Naive B cell (primary cell): ENCODE data around the gene VPS35. TPM values are rescaled to one million over a fixed set of nuclear protein-coding genes. Genes with fewer than 3 reads are reported as not detected.

ENCODE experiments used
- ATAC-seq, 2 donors: fragments of 150-1000 bp; cut with Tn5 transposase; 2 replicates each; pipeline ENCODE4 v1.10.0; 2021; ENCODE audit warnings: low read depth in 2 of 2, mild to moderate bottlenecking in 2 of 2, moderate library complexity in 2 of 2
- DNase-seq: peaks from one replicate; pipeline ENCODE4 v3.0.0; 2022
- H3K27ac Mint-ChIP-seq, 6 donors: one replicate each; pipeline ENCODE4 v1.8.0; 2020 to 2022; ENCODE audit warnings: mild to moderate bottlenecking in 6 of 6, mixed read lengths in 6 of 6, moderate library complexity in 5 of 6, inconsistent platforms in 2 of 6
- H3K27me3 Mint-ChIP-seq, 3 donors: one replicate each; pipeline ENCODE4 v1.8.0; 2021 to 2022; ENCODE audit warnings: mixed read lengths in 3 of 3, mild to moderate bottlenecking in 1 of 3
- H3K36me3 Mint-ChIP-seq, 2 donors: one replicate each; pipeline ENCODE4 v1.8.0; 2020 to 2022; ENCODE audit warnings: mixed read lengths in 2 of 2, inconsistent platforms in 1 of 2, mild to moderate bottlenecking in 1 of 2
- H3K4me1 Mint-ChIP-seq, 3 donors: one replicate each; pipeline ENCODE4 v1.8.0; 2020 to 2022; ENCODE audit warnings: mixed read lengths in 3 of 3, inconsistent platforms in 1 of 3, mild to moderate bottlenecking in 1 of 3, moderate library complexity in 1 of 3
- H3K4me3 Mint-ChIP-seq, 8 donors: one replicate each; pipeline ENCODE4 v1.8.0; 2020 to 2022; ENCODE audit warnings: mild to moderate bottlenecking in 8 of 8, mixed read lengths in 8 of 8, moderate library complexity in 8 of 8, inconsistent platforms in 2 of 8
- H3K9me3 Mint-ChIP-seq, 7 donors: one replicate each; pipeline ENCODE4 v1.8.0; 2020 to 2022; ENCODE audit warnings: mixed read lengths in 7 of 7, mild to moderate bottlenecking in 5 of 7, inconsistent platforms in 2 of 7, moderate library complexity in 1 of 7
- polyA plus RNA-seq, 6 donors: library from polyadenylated mRNA; unstranded; fragments of 300-500 nt; fragmentation: Illumina TruSeq; gene quantifications; one replicate each; pipeline ENCODE4 v1.2.3, GENCODE V29; 2021; ENCODE audit warnings: low read depth in 6 of 6

VPS35 gene
- polyA plus RNA-seq, 6 donors from 2014 or later, result 74.1 to 105 (median 95.4) TPM

DNA sequence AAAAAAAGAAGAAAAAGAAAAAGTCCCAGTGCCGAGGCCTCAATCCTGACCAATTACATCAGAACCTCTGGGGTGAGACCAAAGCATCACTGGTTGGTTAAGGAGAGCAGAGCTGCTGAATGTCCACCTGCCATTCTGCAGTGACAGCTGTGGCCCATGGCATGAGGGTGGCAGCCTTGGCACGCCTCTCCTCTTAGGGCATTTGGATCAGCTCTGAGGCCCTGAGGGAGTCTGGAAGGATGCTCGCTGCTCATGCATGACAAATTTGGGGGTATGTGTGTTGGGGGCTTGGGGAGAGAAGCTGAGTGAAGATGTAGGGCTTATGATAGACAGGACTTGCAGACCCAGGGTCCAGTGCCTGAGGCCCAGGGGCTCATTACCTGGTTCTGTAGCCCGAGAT is 32.9 kb upstream of the VPS35 start:
- H3K36me3 Mint-ChIP-seq, result peaks cover 0 to 7% of the 10 kb centered on the region in 2 donors
- peak overlapping the region in 1 of 6 donors; percentile 75 for H3K27ac Mint-ChIP-seq
- no peaks in the 10 kb centered on the region for H3K27me3 Mint-ChIP-seq
- DNase-seq (no peak), ATAC-seq (no peak)
- no peak overlapping the region for H3K4me3 Mint-ChIP-seq
- no peaks in the 10 kb centered on the region for H3K4me1 Mint-ChIP-seq
- peaks cover 3 to 17% (median 10%) of the 10 kb centered on the region in 7 donors for H3K9me3 Mint-ChIP-seq

DNA sequence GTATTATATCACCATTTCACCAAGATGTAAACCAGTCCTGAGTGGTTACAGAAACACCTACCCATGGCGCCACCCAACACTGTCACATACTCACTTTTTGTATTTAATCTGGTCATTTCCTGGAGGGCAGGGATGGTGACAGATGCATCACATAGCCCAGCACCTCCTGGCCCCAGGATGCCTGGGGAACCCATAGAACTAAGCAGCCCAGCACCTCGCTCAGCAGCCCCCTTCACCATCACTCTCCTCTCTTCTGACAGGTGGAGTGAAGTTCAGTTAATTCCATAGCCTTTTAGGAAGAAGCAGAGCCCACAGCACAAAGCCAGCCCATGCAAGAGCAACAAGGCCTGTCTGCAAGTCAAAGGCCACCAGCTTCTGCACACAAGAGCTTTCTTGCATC is 31.6 kb upstream of the VPS35 start:
- ATAC-seq, result no peak
- no peaks in the 10 kb centered on the region for H3K27me3 Mint-ChIP-seq
- H3K9me3 Mint-ChIP-seq, result peaks cover 0 to 12% (median 4%) of the 10 kb centered on the region in 7 donors
- peaks cover 0 to 5% (median 0%) of the 10 kb centered on the region in 3 donors for H3K4me1 Mint-ChIP-seq
- H3K36me3 Mint-ChIP-seq, result peaks cover 0 to under 1% of the 10 kb centered on the region in 2 donors
- no peak overlapping the region for H3K4me3 Mint-ChIP-seq
- peak overlapping the region in 1 of 6 donors; percentile 40 for H3K27ac Mint-ChIP-seq
- DNase-seq, result no peak

DNA sequence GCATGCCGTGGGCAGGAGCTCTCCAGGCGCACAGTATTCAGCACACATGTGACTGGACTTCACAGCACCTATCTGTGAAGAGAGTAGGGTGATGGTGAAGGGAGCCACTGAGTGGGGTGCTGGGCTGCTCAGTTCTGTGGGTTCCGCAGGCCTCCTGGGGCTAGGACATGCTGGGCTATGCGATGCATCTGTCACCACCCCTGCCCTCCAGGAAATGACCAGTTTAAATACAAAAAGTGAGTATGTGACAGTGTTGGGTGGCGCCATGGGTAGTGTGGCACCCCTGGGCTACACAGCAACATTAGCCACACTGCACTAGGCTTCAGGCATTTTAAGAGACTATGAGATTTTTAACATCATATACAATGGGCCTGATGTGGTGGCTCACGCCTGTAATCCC is 30.6 kb upstream of the VPS35 start:
- DNase-seq, result no peak
- Mint-ChIP-seq H3K9me3 (peaks cover 0 to 2% (median 0%) of the 10 kb centered on the region in 7 donors), H3K36me3 (no peaks in the 10 kb centered on the region), H3K4me1 (peaks cover 0 to 5% (median 0%) of the 10 kb centered on the region in 3 donors), H3K4me3 (no peak overlapping the region), H3K27ac (no peak overlapping the region), H3K27me3 (no peaks in the 10 kb centered on the region)
- ATAC-seq, result no peak

DNA sequence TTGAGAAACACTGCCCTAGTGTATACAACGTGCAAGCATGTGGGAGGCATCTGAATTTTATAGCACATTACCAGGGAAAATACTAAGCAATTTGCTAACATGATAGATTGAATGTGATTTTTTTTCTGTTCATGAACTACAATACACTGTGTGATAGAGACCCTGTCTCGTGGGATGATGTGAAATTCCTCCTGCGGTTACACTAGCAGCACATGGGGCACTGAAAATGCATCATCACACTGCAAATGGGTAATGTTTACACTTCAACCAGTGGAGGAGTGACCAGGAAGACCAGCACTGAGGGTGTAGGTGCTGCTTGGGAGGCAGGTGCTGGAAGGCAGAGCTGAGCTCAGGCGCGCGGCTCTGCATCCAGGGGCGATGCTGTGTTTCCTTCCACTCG is 29.2 kb upstream of the VPS35 start:
- no peaks in the 10 kb centered on the region for H3K36me3 Mint-ChIP-seq
- peaks cover 0 to 11% (median 6%) of the 10 kb centered on the region in 3 donors for H3K4me1 Mint-ChIP-seq
- H3K9me3 Mint-ChIP-seq, result peaks cover 0 to 2% (median 0%) of the 10 kb centered on the region in 7 donors
- H3K27me3 Mint-ChIP-seq, result no peaks in the 10 kb centered on the region
- ATAC-seq (no peak), DNase-seq (no peak)
- no peak overlapping the region for H3K4me3 Mint-ChIP-seq
- H3K27ac Mint-ChIP-seq, result no peak overlapping the region

DNA sequence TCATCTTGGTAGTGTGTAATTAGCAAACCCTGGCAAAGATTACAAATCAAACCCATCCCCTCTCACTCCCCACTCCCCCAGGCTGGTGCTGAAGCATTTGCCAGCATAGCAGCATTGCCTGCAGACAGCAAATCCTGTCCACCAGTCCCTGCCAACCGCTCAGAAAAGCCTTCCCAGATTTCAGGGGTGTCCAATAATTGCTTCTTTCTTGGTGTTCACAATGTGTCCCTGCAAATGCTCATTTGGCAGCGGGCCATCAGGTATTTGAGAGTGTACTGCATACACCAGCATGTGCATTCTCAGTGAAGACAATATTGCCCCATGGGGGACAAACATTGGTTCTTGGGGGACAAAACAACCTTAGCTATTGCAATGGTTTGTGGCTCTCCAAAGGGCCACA is 28.7 kb upstream of the VPS35 start:
- ATAC-seq (no peak), DNase-seq (no peak)
- no peaks in the 10 kb centered on the region for H3K36me3 Mint-ChIP-seq
- no peaks in the 10 kb centered on the region for H3K9me3 Mint-ChIP-seq
- H3K27ac Mint-ChIP-seq, result no peak overlapping the region
- no peaks in the 10 kb centered on the region for H3K27me3 Mint-ChIP-seq
- H3K4me1 Mint-ChIP-seq, result peaks cover 4 to 17% (median 11%) of the 10 kb centered on the region in 3 donors
- no peak overlapping the region for H3K4me3 Mint-ChIP-seq

DNA sequence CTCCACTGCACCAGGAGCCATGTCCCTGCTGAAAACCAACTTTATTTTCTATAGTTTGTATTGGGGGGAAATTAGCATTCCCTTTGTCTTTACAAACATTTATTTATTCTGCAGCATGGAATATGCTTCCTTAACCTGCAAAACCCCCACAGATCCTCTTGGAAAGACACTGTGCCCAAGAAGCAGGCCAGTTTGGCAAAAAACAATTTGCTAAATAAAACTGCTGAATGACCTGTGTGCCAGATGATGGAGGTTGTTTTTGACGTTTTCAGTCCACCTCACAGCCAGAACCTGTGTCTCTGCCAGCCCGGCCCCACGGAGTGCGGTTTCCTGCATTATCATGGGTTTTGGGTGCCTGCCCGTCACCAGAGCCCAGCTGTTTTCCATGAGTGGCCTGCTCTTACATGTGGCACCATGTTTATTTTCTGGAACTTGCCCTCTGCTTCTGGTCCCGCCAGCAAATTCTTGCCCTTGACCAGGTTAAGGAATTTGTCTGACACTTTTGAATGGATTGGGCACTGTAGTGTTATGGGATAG is 26.9 kb upstream of the VPS35 start:
- no peak for ATAC-seq
- no peaks in the 10 kb centered on the region for H3K9me3 Mint-ChIP-seq
- H3K4me3 Mint-ChIP-seq, result no peak overlapping the region
- no peaks in the 10 kb centered on the region for H3K27me3 Mint-ChIP-seq
- DNase-seq, result no peak
- peaks cover 8 to 24% (median 16%) of the 10 kb centered on the region in 3 donors for H3K4me1 Mint-ChIP-seq
- H3K36me3 Mint-ChIP-seq, result no peaks in the 10 kb centered on the region
- no peak overlapping the region for H3K27ac Mint-ChIP-seq

DNA sequence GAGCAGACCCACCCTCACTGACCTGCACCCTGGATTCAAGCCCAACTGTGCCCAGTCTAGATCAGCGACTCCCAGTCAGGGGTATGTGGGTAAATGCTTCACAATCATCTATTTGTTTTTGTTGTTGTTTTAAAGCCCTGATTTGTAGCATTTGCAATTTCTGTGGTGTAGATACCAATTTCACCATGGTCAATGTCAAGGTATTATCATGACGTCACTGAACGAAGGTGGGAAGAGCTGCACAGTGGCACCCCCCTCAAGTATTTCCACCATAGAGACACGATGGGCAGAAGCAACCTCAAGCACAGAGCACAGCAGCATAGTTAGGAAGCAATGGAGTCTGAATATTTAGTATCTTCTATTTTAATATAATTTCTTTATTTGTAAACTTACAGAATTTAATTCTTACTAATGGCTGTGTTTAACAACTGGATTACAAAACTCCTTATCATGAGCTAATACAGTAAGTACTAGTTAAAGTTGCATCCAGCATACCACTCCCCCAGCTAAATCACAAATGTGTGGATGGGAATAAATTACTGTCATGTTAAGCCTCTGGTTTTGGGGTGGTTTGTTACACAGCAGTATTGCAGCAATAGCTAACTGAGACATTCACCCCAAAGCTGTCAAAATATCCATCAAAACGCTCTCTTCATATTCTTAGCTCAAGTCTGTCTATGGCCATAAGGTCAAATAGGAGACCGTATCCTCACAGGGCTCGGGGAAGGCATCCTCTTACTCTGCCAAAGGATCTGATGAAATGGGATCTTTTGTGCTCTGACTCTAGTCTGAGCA is 26.0 kb upstream of the VPS35 start:
- DNase-seq (no peak), ATAC-seq (no peak)
- H3K4me1 Mint-ChIP-seq, result peaks cover 8 to 24% (median 16%) of the 10 kb centered on the region in 3 donors
- H3K4me3 Mint-ChIP-seq, result no peak overlapping the region
- H3K36me3 Mint-ChIP-seq, result no peaks in the 10 kb centered on the region
- H3K27ac Mint-ChIP-seq, result no peak overlapping the region
- H3K27me3 Mint-ChIP-seq, result no peaks in the 10 kb centered on the region
- no peaks in the 10 kb centered on the region for H3K9me3 Mint-ChIP-seq

DNA sequence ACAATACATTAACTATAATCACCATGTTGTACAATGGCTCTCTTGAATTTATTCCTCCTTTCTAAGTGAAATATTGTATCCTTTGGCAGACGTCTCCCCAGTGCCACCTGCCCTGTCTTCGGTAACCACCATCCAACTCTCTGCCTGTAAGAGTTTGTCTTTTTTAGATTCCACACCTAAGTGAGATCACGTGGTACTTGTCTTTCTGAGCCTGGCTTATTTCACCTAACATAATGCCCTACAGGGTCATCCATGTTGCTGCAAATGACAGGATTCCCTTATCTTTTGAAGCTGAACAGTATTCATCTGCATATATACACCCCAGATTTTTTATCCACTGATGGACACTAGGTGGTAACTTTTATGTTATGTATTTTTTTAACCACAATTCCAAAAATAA is 24.7 kb upstream of the VPS35 start:
- Mint-ChIP-seq H3K9me3 (no peaks in the 10 kb centered on the region), H3K36me3 (no peaks in the 10 kb centered on the region), H3K27ac (peak overlapping the region in 1 of 6 donors; percentile 5), H3K4me3 (peak overlapping the region in 2 of 8 donors; percentile 29 to 60), H3K27me3 (no peaks in the 10 kb centered on the region), H3K4me1 (peaks cover 8 to 24% (median 16%) of the 10 kb centered on the region in 3 donors)
- DNase-seq, result no peak
- ATAC-seq, result no peak

DNA sequence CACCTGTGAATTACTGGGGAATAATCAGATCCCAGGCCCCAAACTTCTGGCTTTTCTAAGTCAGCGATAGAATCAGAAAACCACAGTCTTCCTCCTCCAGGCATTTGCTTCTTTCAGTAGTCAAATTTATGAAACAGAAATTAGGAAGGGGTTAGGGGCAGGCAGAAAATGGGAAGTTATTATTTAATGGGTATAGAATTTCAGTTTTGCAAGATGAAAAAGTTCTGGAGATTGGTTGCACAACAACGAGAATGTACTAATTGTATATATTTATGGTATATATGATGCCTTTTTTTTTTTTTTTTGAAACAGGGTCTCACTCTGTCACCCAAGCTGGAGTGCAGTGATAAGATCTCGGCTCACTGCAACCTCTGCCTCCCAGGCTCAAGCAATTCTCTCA is 23.9 kb upstream of the VPS35 start:
- Mint-ChIP-seq H3K4me1 (peaks cover 8 to 24% (median 16%) of the 10 kb centered on the region in 3 donors), H3K27me3 (no peaks in the 10 kb centered on the region), H3K4me3 (peak overlapping the region in 3 of 8 donors; percentile 4 to 60 (median 29)), H3K27ac (peak overlapping the region in 1 of 6 donors; percentile 14), H3K36me3 (no peaks in the 10 kb centered on the region), H3K9me3 (no peaks in the 10 kb centered on the region)
- DNase-seq, result no peak
- peak; percentile 38 to 70 for ATAC-seq

DNA sequence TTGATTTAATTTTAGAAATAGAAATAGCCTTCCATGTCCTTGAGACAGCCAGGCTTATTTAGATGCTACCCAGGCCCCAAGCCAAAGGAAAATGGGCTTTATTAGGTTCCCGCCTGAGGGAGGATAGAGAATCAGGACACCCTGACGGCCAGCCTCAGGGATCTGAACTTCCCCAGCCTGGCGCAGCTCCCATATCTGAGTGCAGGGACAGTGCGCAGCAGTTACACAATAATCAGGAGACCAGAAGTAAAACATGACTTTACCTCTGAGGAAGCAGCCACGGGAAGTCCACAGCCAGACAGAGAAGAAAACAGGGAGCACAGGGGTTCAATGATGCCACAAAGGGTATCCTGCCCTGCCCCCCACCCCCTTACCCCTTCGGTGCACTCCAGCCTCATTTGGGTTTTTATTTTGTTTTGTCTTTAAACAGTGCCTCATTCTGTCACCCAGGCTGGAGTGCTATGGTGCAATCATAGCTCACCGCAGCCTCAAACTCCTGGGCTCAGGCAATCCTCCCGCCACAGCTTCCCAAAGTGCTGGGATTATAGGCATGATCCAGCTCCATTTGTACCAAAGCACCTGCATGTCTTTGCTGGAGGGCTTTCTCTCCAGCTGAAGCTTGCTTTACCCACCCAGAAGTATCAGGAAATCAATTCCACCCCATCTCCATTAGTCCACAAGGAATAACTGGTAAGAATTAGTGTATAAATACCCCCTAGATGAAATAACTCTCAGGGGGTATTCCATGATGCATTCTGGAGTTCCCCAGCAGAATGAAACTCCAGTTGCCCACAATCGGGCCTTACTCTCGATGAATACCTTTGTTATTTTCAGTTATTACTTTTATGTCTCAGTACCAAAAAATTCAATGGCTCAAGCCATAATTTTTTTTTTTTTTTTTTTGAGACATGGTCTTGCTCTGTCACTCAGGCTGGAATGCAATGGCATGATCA is 22.4 kb upstream of the VPS35 start:
- Mint-ChIP-seq H3K27ac (no peak overlapping the region), H3K36me3 (no peaks in the 10 kb centered on the region), H3K4me1 (peaks cover 8 to 24% (median 16%) of the 10 kb centered on the region in 3 donors), H3K4me3 (peak overlapping the region in 1 of 8 donors; percentile 17), H3K9me3 (no peaks in the 10 kb centered on the region), H3K27me3 (no peaks in the 10 kb centered on the region)
- ATAC-seq (no peak), DNase-seq (no peak)

DNA sequence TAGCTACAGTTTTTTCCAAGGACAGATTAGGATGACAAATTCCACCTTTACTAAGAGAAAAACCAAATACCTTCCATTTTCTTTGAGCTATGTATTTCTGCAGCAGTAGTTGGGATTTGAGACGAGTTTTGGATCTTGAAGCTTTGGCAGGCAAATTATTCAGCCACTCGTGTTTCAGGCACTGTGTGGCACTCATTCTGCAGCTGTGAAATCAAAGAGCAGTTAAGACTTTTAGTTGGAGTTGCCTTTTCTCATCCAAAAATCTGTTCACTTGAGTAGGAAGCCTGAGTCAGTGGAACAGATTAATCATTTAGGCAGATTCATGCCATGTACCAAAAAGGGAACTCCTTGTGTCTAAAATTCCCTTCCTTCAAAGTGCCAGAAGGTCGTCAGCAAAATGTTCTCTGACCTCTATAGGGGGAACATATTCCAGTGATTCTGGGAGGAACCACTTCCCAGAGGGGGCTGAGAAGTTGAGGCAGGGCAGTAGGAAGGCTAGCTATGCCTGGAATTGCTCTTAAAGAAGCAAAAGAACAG is 20.6 kb upstream of the VPS35 start:
- H3K9me3 Mint-ChIP-seq, result no peaks in the 10 kb centered on the region
- no peak for ATAC-seq
- H3K4me1 Mint-ChIP-seq, result peaks cover 8 to 18% (median 16%) of the 10 kb centered on the region in 3 donors

DNA sequence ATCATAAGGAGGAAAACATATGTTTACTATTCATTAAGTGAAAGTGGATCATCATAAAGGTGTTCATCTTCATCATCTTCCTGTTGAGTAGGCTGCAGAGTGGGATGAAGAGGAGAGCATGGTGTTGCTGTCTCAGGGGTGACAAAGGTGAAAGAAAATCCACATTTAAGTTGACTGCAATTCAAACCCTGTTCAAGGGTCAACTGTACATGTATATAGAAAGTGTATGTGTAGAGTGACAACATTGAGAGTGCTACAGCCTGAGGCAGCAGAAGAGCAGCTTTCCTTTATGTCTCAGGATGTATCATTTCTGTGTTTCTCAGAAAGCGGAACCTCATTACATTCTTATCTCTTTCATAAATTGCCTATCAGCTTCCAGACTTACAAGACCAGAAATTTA is 17.7 kb upstream of the VPS35 start:
- Mint-ChIP-seq H3K27ac (no peak overlapping the region), H3K27me3 (no peaks in the 10 kb centered on the region), H3K9me3 (no peaks in the 10 kb centered on the region), H3K4me1 (no peaks in the 10 kb centered on the region), H3K36me3 (no peaks in the 10 kb centered on the region), H3K4me3 (no peak overlapping the region)
- no peak for DNase-seq
- ATAC-seq, result no peak

More for the DNA sequence above, 20.6 kb upstream of the VPS35 start:
- H3K4me3 Mint-ChIP-seq, result no peak overlapping the region
- H3K36me3 Mint-ChIP-seq, result no peaks in the 10 kb centered on the region
- no peak overlapping the region for H3K27ac Mint-ChIP-seq
- DNase-seq, result no peak
- no peaks in the 10 kb centered on the region for H3K27me3 Mint-ChIP-seq

DNA sequence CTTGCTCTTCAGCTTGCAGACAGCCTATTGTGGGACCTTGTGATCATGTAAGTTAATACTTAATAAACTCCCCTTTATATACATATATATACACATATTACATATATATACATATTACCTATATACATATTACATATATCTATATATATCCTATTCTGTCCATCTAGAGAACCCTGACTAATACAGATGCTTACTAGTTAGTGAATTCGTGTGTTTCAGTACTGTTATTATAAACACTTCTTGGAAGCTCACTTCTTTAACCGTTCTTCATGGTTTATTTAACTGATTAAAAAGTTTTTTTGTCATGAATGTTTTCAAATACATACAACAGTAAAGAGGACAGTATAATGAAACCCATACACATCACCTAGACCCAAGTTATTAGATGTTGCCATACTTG is 13.1 kb upstream of the VPS35 start:
- H3K9me3 Mint-ChIP-seq, result no peaks in the 10 kb centered on the region
- H3K27me3 Mint-ChIP-seq, result no peaks in the 10 kb centered on the region
- H3K36me3 Mint-ChIP-seq, result peaks cover 0 to 4% of the 10 kb centered on the region in 2 donors
- DNase-seq, result no peak
- no peak overlapping the region for H3K27ac Mint-ChIP-seq
- ATAC-seq, result no peak
- no peak overlapping the region for H3K4me3 Mint-ChIP-seq
- no peaks in the 10 kb centered on the region for H3K4me1 Mint-ChIP-seq
